ENCODE data around the gene S100A10.

DNA sequence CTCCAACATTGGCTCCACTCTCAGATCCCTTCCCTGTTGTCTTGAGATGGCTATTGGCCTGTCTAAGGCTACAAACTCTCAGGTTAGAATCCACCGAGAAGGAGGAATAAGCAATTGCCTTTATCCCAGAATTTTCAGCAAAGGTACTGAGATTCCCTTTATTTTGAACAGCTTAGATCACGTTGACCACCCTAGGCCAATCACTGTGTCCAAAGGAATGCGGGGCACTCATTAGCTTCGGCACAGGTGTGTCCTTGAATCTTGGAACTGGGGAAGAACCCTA lies 36.2 kb upstream of the S100A10 start:
- TF ChIP-seq RARB (CRISPR knock-in tag; IDR thresholded peaks at IDR 0.05) (no peak), ZNF8 (CRISPR knock-in tag; IDR thresholded peaks at IDR 0.05) (no peak), TCF4 (CRISPR knock-in tag; IDR thresholded peaks at IDR 0.05; ENCODE audit: borderline replicate concordance) (no peak)
- TF ChIP-seq, protein P1, sequence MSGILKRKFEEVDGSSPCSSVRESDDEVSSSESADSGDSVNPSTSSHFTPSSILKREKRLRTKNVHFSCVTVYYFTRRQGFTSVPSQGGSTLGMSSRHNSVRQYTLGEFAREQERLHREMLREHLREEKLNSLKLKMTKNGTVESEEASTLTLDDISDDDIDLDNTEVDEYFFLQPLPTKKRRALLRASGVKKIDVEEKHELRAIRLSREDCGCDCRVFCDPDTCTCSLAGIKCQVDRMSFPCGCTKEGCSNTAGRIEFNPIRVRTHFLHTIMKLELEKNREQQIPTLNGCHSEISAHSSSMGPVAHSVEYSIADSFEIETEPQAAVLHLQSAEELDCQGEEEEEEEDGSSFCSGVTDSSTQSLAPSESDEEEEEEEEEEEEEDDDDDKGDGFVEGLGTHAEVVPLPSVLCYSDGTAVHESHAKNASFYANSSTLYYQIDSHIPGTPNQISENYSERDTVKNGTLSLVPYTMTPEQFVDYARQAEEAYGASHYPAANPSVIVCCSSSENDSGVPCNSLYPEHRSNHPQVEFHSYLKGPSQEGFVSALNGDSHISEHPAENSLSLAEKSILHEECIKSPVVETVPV (CRISPR knock-in tag; IDR thresholded peaks at IDR 0.05), result no peak
